ENCODE results near the gene LRRC3B. TPM values are rescaled to one million over a fixed set of nuclear protein-coding genes. Genes with fewer than 3 reads are reported as not detected.

The LRRC3B gene
- total and polyA plus RNA-seq, 4 donors: 0.08 to 0.19 TPM; not detected in 2

DNA sequence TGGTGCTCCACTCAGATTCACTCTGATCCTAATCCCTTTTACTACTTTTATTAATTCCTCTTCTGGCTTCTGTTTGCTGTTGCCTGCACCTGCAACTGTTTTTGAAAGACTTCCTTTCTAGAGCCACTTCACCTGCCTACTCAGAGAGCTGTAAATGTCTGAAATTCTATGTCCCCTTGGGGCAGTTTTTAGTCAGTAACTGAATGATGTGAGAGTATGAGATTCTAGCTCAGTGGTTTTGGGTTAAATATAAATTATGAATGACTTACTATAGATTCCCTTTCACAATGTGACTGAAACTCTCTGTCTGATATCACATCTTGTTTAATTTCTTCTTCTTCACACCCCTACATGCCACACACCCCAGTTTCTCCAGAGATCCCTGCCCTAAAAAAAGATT lies 47.8 kb upstream of the LRRC3B start:
- Histone ChIP-seq H3K27ac (ENCODE audit: low read depth in 1 of 2, low read length in 2 of 2) (no peak overlapping the region), H3K27me3 (ENCODE audit: control insufficient read depth in 4 of 4, insufficient read depth in 4 of 4, low read length in 3 of 4) (peaks cover 0 to 2% (median 0%) of the 10 kb centered on the region in 4 donors), H3K4me3 (ENCODE audit: low read depth in 1 of 3, low read length in 3 of 3) (no peak overlapping the region), H3K36me3 (ENCODE audit: control insufficient read depth in 4 of 4, insufficient read depth in 3 of 4, low read depth in 1 of 4, low read length in 3 of 4) (no peaks in the 10 kb centered on the region), H3K9me3 (ENCODE audit: control insufficient read depth in 4 of 4, low read length in 3 of 4) (peaks cover 0 to 3% (median 0%) of the 10 kb centered on the region in 4 donors), H3K9ac (ENCODE audit: low read depth in 1 of 2, low read length in 2 of 2) (no peak overlapping the region), H3K4me1 (ENCODE audit: control insufficient read depth in 4 of 4, insufficient read depth in 4 of 4, low read length in 3 of 4) (no peaks in the 10 kb centered on the region)
- DNase-seq (ENCODE audit: low spot score): no peak
- TF ChIP-seq HNF4A (conservative IDR thresholded peaks at IDR 0.05): no peak
- TF ChIP-seq HNF4G (IDR thresholded peaks at IDR 0.05): no peak

DNA sequence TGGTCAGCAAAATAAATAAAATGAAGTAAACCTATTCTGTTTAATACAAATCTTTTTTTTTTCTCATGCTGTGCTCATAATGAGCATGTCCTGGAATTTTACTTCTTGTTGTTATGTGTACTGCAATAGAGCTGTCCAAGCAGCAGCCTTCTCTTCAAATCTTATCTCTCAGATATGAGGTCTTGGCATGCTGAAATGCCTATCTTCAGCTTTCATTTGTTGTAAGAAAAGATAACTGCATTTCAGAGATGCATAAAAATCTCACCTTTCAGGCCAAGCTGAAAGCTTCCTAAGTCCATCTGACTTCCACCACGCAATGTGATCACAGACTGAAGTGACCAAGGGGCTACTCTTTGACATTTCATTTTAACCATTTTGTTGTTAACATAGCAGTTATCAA lies 43.5 kb upstream of the LRRC3B start:
- no peak for TF ChIP-seq TAF1 (conservative IDR thresholded peaks at IDR 0.05)
- TF ChIP-seq HNF4A (conservative IDR thresholded peaks at IDR 0.05): no peak
- no peak for TF ChIP-seq RAD21 (IDR thresholded peaks at IDR 0.05)
- no peak for TF ChIP-seq GABPA (IDR thresholded peaks at IDR 0.05 in 1 of 2, conservative IDR thresholded peaks at IDR 0.05 in 1 of 2)
- TF ChIP-seq, protein P1, sequence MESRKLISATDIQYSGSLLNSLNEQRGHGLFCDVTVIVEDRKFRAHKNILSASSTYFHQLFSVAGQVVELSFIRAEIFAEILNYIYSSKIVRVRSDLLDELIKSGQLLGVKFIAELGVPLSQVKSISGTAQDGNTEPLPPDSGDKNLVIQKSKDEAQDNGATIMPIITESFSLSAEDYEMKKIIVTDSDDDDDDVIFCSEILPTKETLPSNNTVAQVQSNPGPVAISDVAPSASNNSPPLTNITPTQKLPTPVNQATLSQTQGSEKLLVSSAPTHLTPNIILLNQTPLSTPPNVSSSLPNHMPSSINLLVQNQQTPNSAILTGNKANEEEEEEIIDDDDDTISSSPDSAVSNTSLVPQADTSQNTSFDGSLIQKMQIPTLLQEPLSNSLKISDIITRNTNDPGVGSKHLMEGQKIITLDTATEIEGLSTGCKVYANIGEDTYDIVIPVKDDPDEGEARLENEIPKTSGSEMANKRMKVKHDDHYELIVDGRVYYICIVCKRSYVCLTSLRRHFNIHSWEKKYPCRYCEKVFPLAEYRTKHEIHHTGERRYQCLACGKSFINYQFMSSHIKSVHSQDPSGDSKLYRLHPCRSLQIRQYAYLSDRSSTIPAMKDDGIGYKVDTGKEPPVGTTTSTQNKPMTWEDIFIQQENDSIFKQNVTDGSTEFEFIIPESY (IDR thresholded peaks at IDR 0.05): no peak
- TF ChIP-seq JUND (IDR thresholded peaks at IDR 0.05): no peak
- no peak for TF ChIP-seq FOXA2 (IDR thresholded peaks at IDR 0.05)
- TF ChIP-seq, protein P2, sequence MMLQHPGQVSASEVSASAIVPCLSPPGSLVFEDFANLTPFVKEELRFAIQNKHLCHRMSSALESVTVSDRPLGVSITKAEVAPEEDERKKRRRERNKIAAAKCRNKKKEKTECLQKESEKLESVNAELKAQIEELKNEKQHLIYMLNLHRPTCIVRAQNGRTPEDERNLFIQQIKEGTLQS (IDR thresholded peaks at IDR 0.05): no peak
- TF ChIP-seq, protein P3, sequence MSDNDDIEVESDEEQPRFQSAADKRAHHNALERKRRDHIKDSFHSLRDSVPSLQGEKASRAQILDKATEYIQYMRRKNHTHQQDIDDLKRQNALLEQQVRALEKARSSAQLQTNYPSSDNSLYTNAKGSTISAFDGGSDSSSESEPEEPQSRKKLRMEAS (IDR thresholded peaks at IDR 0.05): no peak
- no peak for TF ChIP-seq NR2F2 (IDR thresholded peaks at IDR 0.05)
- no peak for TF ChIP-seq RXRA (IDR thresholded peaks at IDR 0.05)
- no peak for TF ChIP-seq YY1 (IDR thresholded peaks at IDR 0.05)
- TF ChIP-seq, protein P4, sequence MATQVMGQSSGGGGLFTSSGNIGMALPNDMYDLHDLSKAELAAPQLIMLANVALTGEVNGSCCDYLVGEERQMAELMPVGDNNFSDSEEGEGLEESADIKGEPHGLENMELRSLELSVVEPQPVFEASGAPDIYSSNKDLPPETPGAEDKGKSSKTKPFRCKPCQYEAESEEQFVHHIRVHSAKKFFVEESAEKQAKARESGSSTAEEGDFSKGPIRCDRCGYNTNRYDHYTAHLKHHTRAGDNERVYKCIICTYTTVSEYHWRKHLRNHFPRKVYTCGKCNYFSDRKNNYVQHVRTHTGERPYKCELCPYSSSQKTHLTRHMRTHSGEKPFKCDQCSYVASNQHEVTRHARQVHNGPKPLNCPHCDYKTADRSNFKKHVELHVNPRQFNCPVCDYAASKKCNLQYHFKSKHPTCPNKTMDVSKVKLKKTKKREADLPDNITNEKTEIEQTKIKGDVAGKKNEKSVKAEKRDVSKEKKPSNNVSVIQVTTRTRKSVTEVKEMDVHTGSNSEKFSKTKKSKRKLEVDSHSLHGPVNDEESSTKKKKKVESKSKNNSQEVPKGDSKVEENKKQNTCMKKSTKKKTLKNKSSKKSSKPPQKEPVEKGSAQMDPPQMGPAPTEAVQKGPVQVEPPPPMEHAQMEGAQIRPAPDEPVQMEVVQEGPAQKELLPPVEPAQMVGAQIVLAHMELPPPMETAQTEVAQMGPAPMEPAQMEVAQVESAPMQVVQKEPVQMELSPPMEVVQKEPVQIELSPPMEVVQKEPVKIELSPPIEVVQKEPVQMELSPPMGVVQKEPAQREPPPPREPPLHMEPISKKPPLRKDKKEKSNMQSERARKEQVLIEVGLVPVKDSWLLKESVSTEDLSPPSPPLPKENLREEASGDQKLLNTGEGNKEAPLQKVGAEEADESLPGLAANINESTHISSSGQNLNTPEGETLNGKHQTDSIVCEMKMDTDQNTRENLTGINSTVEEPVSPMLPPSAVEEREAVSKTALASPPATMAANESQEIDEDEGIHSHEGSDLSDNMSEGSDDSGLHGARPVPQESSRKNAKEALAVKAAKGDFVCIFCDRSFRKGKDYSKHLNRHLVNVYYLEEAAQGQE (IDR thresholded peaks at IDR 0.05): no peak
- no peak for DNase-seq (ENCODE audit: low spot score)
- no peak overlapping the region for H3K27ac ChIP-seq (ENCODE audit: low read depth in 1 of 2, low read length in 2 of 2)
- H3K27me3 ChIP-seq (ENCODE audit: control insufficient read depth in 4 of 4, insufficient read depth in 4 of 4, low read length in 3 of 4): peaks cover 0 to 2% (median 0%) of the 10 kb centered on the region in 4 donors
- no peak overlapping the region for H3K9ac ChIP-seq (ENCODE audit: low read depth in 1 of 2, low read length in 2 of 2)
- H3K4me3 ChIP-seq (ENCODE audit: low read depth in 1 of 3, low read length in 3 of 3): no peak overlapping the region
- peaks cover 0 to 3% (median 0%) of the 10 kb centered on the region in 4 donors for H3K9me3 ChIP-seq (ENCODE audit: control insufficient read depth in 4 of 4, low read length in 3 of 4)
- 58% methylated on average over 1 of the region's 1 CpG for WGBS
- no peaks in the 10 kb centered on the region for H3K4me1 ChIP-seq (ENCODE audit: control insufficient read depth in 4 of 4, insufficient read depth in 4 of 4, low read length in 3 of 4)
- H3K36me3 ChIP-seq (ENCODE audit: control insufficient read depth in 4 of 4, insufficient read depth in 3 of 4, low read depth in 1 of 4, low read length in 3 of 4): no peaks in the 10 kb centered on the region
